NCI-H748 (cell line): ENCODE measurements around the gene CACNA2D3.

Source experiments
- DNase-seq: peaks from one replicate; lab custom pipeline; 2025; ENCODE audit not compliant: unreplicated experiment; lab: John Stamatoyannopoulos, UW

CACNA2D3 gene

DNA sequence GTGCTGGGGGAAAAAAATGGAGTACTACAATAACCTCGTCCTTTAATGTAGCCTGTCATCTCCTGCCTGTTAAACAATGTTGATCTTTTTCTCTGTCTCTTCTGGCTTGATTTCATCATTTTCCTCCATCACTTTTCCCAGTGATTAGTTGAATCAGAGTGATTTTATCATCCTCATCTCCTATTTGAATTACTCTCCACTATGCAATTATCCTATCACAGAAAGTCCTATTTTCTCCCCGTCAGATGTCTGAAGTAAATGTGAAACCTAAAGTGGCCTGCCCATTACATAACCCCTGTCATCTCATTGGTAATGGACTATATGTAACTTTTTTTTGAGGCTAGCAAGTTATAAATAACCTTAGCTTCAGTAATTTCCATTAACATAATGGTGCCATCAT is 201.8 kb downstream of the CACNA2D3 start:
- DNase-seq: no peak

DNA sequence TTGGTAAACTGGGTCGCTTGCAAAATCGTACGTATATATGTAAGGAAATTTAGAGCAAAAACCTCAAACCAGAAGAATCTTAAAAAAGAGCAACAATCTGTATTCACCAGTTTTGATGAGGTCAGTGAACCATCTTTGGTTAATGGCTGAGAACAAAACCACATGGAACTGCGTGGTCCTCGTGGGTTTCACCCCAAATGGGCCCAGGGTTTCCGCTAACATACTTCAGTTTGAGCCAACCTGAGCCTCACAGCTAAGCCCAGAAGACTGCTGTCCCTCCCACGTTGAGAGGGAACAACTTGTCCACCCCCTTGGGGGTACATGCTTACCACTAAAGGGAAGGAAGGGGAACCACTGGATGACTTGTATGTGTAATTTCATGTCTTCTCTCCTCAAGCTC is 204.6 kb downstream of the CACNA2D3 start:
- DNase-seq: no peak

DNA sequence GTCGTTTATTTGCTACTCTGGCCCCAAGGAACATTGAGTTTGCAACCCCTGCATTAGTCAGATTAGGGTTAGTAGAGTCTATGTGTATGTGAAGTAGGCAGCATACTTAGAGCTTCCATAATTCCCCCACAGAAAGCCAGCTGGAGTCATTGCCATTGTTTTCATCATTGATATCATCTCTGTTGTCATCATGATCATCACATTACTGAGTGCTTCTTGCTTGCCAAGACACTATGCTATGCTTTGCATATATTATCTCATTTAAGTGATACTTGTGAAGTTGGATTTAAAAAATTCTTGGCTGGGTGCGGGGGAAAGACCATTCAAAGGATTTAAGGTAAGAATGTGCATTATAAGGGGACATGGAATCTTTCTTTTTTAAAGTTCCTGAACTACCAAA is 209.0 kb downstream of the CACNA2D3 start:
- no peak for DNase-seq

DNA sequence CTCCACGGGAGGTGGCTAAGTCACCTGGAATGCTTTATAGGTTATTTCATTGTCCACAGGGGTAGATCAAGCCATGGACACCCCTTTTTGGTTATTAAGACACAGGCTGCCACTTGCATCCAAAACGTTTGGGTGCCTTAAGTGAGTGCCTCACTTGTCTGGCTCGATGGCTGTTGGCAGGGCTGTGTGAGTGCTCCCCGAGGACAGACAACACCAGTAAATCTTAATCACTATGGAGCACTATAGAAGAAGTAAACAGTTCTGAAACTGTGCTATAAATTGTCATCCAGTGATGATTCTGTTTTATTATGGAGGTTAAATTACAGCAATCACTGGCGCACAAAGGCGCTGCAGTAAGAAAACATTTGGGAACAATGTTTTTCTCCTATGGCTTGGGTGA is 215.5 kb downstream of the CACNA2D3 start:
- no peak for DNase-seq

DNA sequence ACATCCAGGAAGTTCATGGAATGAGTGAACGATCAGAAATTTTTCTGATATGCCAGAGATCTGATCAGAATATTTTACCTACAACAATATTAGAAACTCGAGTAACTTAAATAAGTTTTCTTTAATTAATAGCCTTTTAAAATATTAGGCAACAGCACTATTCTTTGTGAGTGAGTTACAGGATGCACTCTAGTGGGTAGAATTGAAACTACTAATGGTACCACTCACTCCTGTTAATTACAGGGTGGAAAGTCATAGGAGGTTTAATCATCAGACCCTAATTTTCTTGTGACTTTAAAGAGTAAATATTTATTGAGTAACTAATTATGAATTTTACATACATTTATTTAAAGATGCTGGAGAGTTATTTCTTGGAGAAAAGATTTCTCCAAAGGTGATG is 217.3 kb downstream of the CACNA2D3 start:
- DNase-seq: no peak

DNA sequence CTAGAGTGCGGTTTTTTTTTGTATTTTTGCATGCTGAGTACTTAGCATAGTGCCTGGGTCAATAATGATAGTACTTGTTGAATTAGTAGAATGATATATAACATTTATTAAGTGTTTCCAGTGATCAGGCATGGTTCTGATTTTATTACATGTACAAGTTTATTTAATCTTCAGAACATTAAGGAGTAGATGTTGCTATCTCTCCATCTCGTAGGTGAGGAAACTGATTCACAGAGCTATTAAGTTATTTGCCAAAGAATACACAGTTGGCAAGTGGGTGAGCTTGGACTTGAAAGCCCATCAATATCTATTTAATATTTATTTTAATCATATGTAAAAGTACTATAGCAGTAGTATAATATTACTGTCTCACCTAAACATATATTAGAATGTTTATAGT is 219.5 kb downstream of the CACNA2D3 start:
- no peak for DNase-seq

DNA sequence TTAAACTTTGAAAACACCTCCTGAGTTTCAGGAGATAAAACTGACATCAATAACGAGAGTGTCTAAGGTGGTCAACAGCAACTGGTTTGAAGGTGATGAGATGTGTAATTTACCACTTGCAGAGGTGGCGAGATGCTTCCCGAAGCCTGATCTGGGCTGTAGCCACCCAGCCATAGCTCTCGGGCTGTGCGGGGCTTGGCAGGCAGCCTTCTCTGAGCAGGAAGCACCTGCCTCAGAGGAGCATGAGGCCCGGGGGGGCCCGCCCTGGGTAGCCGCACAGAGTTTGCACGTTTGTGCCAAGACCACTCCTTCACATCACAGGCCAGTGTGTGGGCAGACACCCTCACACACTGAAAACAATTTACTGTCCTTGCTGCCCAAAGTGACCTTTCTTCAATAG is 220.3 kb downstream of the CACNA2D3 start:
- peak; percentile 32 for DNase-seq

DNA sequence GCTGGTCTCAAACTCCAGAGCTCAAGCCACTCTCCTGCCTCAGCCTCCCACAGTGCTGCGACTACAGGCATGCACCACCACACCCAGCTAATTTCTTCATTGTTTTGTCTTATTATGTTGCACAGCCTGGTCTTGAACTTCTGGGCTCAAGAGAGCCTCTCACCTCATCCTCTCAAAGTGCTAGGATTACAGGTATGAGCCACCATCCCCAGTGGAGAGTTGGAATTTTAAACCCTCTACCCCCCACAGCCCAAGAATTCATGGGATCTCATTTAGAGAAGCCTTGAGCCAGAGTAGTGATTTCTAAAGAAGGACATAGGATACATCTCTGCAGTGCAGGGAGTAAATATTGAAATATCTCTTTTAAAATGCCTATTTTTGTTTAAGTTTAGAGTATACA is 221.1 kb downstream of the CACNA2D3 start:
- no peak for DNase-seq

DNA sequence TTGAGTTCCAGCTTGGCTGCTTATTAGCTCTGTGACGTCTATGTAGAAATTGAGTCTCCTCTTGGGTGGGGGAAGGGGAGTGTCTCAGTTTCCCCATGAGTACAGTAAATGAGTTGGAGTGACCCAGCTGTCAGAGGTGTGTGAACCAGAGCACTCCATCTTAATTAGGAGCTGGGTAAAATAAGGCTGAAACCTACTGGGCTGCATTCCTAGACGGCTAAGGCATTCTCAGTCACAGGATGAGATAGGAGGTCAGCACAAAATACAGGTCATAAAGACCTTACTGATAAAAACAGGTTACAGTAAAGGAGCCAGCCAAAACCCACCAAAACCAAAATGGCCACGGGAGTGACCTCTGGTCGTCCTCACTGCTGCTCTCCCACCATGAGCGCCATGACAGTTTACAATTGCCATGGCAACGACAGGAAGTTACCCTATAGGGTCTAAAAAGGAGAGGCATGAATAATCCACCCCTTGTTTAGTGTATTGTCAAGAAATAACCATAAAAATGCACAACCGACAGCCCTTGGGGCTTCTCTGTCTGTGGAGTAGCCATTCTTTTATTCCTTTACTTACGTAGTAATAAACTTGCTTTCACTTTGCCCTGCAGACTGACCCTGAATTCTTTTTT is 222.4 kb downstream of the CACNA2D3 start:
- no peak for DNase-seq

DNA sequence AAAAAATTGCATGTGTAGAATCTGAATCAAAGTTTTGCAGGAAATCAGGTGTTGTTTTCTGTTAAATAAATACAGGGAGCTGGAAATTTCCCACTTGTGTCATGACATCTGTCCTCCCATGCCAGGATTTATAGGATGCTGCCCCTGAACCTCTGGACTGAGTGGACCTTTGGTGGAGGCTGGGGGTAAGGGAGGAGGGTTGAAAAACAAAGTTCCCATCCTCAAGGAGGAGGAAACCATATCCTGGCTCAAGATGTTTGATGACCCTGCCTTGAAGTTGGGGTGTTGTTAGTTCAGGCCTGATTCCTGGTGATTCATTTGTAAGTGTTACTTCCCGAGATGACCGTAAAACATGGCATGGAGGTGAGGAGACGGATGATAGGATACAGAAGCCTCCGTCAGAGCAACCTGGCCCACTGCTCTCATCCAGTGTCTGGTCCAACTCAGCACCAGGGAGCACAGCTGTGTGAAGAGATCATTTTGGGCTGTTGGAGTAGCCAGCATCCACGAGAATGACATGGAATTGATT is 223.6 kb downstream of the CACNA2D3 start:
- DNase-seq: no peak

DNA sequence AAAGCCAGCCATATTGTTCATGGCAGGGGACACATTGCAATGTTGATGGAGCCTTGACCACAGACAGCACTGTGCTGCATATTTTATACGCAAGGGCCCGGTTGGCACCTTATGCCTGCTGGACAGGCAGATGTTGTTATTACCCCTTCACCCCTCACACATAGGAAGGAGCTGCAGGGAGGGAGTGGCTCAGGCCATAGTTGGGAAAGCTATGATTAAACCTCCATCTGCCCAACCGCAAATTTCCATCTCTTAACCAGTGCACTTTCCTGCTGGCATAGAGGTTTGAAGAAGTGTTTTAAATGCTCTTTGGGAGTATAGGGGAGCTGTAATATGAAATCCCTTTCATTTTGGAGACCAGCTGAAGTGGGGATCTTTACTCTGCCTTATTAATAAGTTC is 224.7 kb downstream of the CACNA2D3 start:
- DNase-seq: no peak

DNA sequence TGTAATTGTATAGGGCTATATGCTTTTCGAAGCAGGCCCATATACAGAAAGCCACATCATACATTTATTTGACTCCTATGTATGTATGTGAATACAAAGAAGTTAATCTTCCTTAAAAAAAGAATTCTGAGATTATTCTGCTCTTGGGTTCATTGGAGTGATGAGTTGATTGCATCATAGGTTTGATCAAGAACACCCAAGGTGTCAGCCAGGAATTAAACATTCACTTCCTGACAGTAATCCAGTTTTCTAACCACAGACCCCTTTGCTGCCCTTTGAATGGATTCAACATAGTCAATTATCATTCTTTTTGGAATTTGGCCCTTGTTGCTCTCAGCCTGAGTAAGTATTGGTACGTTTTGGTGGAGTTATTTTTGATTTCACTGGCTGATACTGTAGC is 225.6 kb downstream of the CACNA2D3 start:
- no peak for DNase-seq

DNA sequence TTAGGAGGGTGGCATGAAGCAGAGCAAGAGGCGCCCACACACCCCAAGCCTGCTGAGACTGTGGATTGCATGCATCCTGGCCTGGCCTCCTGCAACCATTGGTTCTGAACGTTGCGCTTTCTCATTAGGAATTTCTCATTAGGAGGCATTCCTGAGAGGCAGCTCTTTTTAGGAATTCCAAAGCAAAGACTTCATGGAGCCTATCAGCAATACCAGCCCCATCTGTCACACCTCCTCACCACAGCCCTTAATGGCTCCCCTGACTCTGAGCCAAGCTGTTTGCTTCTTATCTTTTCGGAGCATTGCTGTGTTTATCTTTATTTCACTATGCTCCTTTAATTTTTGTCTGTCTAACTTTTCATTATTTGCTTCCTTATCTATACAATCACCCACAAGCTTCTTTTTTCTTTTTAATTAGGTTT is 226.9 kb downstream of the CACNA2D3 start:
- no peak for DNase-seq

DNA sequence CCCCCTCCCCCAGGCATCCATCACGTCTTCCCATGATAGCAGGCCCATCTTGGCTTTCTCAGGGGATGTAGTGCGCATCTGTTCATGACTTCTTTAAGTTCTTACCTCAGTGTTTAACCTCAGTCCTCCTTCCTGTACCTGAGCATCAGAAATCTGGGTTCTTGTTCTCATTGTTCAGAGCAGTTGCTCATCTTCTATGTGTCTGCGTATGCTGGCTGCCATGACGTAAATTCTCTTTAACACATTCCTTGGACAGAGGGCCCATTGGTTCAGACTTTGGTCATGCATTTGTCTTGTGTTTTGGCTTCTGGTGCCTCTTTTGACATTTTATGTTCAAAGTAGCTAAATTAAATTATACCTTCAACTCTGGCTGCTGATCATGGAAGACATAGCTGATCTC is 227.3 kb downstream of the CACNA2D3 start:
- no peak for DNase-seq

DNA sequence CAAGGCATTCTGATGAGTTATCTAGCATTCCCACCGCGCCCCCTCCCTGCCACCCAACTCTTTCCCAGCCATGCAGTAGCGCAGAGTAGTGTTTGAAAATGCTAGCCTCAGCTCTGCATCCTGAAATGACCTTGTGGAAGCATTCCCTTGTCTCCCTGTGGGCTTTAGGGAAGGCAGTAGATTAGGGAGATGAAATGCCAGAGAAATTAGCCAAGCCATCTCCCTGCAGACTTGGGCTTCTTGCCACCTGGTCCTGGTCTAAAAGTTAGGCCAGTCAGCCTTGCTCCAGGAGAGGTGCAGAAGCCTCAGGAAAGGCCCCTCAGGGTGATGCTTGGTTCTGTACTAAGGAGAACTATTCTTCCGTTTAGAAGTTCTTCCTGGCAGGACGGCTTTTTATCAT is 231.2 kb downstream of the CACNA2D3 start:
- no peak for DNase-seq

DNA sequence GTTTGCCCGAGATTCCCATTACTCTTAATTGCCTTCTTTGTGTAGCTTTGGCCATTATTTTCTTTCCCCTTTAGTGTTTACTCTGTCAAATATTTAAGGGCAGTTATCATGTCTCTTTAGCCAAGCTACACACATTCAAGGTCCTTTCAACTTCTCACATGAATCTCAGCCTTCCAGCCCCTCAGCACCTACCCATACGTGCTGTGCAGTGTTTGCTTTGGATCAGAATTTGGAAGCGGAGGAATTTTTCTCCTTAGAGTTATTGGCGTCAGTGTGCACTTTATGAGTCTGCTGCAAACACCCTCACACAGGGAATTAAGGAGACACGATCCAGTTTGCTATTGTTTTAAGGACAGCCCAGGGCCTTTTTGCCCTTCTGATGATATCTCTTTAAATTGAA is 231.6 kb downstream of the CACNA2D3 start:
- DNase-seq: peak; percentile 83

DNA sequence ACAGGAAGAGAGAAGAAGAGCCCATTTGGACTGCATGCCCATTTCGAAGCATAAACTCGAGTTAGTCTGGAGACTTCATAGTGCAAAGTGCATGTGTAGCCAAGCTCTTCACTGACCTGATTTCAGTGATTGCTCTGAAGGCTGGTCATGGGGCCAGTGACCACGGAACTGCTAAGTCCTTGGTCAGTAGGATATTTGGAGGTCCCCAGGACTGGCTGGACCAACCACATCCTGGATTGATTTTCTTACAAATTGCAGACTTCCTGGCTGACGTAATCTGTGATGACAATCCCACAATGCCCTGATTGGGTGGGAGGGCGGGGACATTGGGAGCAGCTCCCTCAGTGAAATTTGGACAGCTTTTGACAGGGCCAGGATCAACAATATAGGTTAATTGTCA is 233.4 kb downstream of the CACNA2D3 start:
- DNase-seq: no peak

DNA sequence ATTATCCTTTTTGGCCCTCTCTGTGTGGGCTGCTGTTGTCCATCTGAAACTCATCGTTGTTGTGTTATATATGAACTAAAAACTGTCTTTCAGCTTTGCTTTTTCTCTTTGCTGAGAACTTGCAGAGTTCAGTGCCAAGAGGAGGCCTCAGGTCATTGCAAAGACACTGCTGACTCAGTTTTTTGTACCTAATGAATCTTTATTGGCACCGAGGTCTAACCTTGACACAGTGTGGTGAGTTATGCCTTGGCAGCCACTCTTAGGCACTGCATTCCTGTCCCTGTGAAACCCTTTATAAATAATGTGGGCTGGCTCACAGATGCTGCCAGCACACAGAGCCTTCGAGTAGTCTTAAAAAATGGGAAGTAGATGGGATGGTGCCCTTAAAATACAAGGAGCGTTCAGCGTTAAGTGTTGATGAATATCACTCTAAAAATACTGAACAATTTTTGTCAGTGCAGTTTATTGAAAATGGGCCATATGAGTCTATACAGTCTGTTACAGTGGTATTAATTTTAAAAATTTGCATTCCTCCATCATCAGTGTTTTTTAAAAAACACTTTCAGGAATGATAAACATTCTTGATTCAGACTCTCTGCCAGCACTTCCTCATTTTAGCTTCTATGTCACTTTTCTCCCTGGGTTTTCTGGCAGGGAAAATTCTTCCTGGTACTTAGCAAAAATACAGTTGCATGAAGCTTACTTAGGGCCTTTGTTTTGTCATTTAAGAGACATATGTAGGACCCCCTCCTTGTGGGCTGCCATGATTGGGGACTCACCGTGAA is 234.1 kb downstream of the CACNA2D3 start:
- DNase-seq: no peak

DNA sequence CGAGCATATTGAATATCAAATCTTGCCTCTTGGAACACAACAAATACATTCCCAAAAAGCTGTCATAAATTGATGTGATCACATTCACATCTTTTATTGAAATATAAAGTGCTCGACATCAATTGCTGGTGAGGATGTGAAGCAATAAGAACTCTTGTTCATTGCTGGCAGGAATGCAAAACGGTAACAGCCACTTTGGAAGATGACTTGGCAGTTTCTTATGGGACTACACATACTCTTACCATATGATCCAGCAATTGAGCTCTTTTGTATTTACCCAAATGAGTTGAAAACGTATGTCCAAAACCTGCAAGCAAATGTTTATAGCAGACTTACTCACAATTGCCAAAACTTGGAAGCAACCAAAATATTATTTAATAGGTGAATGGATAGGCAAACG is 234.9 kb downstream of the CACNA2D3 start:
- DNase-seq: no peak

DNA sequence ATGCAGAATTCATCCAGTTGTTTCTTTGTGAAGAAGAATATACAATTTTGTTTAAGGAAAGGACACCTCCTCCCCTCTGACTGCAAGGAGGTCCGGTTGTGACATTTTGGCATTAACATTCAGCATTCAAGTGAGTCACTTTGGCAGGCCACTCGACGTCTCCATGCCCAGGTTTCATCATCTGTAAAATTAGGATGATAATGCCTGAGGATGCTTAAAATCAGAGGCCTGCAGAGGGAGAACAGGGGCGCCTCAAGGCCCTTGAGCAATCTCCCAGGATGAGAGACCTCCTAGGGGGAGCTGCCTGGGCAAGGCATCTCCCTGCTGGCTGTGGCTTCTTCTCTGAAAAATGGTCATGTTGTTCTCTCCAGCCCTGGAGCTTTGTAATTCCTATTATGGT is 236.0 kb downstream of the CACNA2D3 start:
- no peak for DNase-seq

DNA sequence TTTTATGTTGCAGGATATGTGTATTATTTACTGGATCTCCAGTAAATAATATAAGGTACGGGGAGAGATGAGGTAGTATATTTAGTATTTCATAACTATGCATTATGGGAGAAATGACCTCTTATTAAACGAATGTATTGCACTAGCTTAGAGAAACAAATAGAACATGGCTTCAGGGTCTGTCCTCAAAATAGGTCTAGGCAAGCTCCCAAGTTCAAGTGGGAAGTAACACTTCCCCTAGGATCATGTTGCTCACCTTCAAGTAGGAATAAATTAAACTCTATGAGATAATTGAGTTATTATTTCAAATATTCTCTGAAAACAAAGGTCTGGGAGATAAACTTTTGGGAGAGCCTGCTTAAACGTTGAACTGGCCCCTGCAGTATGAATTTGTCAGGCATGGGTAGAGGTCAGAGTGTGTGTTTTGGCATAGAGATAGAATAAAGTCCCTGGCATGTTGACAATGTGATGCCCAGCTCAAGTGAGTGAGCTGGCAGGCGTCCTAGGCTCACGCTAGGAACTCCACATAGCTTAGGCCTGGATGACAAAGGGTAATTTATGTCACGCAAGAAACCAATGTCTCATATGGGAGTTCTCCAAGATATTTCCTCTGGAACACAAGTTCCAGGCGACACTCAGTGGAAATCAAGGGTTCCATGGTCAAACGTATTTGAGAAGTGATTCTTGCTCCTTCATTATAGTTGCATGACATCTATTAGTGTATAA is 236.8 kb downstream of the CACNA2D3 start:
- peak; percentile 5 for DNase-seq

DNA sequence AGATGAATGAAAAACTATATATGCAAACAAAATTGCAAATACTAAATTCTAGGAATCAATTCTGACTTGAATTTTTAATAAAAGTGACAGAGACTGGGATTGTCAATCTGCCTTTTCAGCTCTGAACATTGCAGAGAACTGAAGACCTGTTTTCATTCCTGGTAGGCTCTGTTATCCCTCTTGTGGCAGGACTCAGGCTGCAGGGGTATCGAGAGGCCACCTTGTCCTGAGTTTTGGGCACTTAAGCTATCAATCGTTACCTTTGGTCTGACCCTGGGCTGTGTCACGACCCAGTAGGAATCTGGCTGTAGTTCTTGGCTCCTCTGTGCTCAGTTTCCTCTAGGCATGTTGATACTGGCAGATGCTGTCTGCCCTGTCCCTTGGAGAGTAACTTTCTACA is 238.0 kb downstream of the CACNA2D3 start:
- no peak for DNase-seq
